ENCODE results near the gene CSHL1.
A peak's percentile ranks its signal among the peaks of the same experiment; 100 is the strongest.
"Not testable (repeated sequence)": the region's sequence is repeated elsewhere in the genome, so short reads cannot be mapped to it uniquely, and the experiment has no call there.

The CSHL1 gene

GRCh38 chr17:63918789-63919305 lies 7.8 kb upstream of the CSHL1 start, which contains the start of gene GH1:
Gene GH1, minus strand, starts transcription at chr17:63918839. Its CDS starts 63 bp downstream, at chr17:63918776.
- not testable (repeated sequence) for DNase-seq (ENCODE audit: low read depth in 2 of 2)

GRCh38 chr17:63918305-63918704 lies 7.2 kb upstream of the CSHL1 start:
- DNase-seq (ENCODE audit: low read depth in 2 of 2) = no peak

GRCh38 chr17:63917646-63918045 lies 6.6 kb upstream of the CSHL1 start:
- DNase-seq (ENCODE audit: low read depth in 2 of 2) = no peak

GRCh38 chr17:63917206-63917605 lies 6.1 kb upstream of the CSHL1 start:
- not testable (repeated sequence) for DNase-seq (ENCODE audit: low read depth in 2 of 2)

- DNase-seq (ENCODE audit: low read depth in 2 of 2) = no peak
These were observed 5.6 kb upstream of the CSHL1 start for GRCh38 chr17:63916566-63917185.

- DNase-seq (ENCODE audit: low read depth in 2 of 2) = not testable (repeated sequence)
These were observed 4.7 kb upstream of the CSHL1 start for GRCh38 chr17:63915753-63916152.

GRCh38 chr17:63914471-63914870 lies 3.4 kb upstream of the CSHL1 start:
- DNase-seq (ENCODE audit: low read depth in 2 of 2) = no peak

- DNase-seq (ENCODE audit: low read depth in 2 of 2) = peak in 1 of 2 donors; percentile 63
These were observed 621 bp upstream of the CSHL1 start for GRCh38 chr17:63911657-63912100.

GRCh38 chr17:63910096-63910495 lies 962 bp downstream of the CSHL1 start:
- no peak for DNase-seq (ENCODE audit: low read depth in 2 of 2)

GRCh38 chr17:63909586-63909985 lies 1.5 kb downstream of the CSHL1 start:
- DNase-seq (ENCODE audit: low read depth in 2 of 2) = not testable (repeated sequence)

- not testable (repeated sequence) for DNase-seq (ENCODE audit: low read depth in 2 of 2)
These were observed 3.8 kb downstream of the CSHL1 start for GRCh38 chr17:63907161-63907778.

GRCh38 chr17:63904796-63905195 lies 6.3 kb downstream of the CSHL1 start:
- DNase-seq (ENCODE audit: low read depth in 2 of 2) = not testable (repeated sequence)

GRCh38 chr17:63903787-63904201 lies 7.3 kb downstream of the CSHL1 start:
- not testable (repeated sequence) for DNase-seq (ENCODE audit: low read depth in 2 of 2)

- not testable (repeated sequence) for DNase-seq (ENCODE audit: low read depth in 2 of 2)
These were observed 9.1 kb downstream of the CSHL1 start for GRCh38 chr17:63901971-63902370.

GRCh38 chr17:63898899-63899798 lies 11.9 kb downstream of the CSHL1 start:
- DNase-seq (ENCODE audit: low read depth in 2 of 2) = not testable (repeated sequence)

- not testable (repeated sequence) for DNase-seq (ENCODE audit: low read depth in 2 of 2)
These were observed 14.3 kb downstream of the CSHL1 start, which contains the start of gene CSH1 for GRCh38 chr17:63896524-63897354. Gene CSH1, minus strand, starts transcription at chr17:63896574. Its CDS starts 63 bp downstream, at chr17:63896511.

GRCh38 chr17:63894821-63895220 lies 16.2 kb downstream of the CSHL1 start:
- not testable (repeated sequence) for DNase-seq (ENCODE audit: low read depth in 2 of 2)

GRCh38 chr17:63894021-63894420 lies 17.0 kb downstream of the CSHL1 start:
- DNase-seq (ENCODE audit: low read depth in 2 of 2) = not testable (repeated sequence)

- DNase-seq (ENCODE audit: low read depth in 2 of 2) = not testable (repeated sequence)
These were observed 18.6 kb downstream of the CSHL1 start for GRCh38 chr17:63892316-63893037.
